CD4-positive, alpha-beta T cell treated with Interleukin-6 at 100 ng/mL for 8 hours (primary cell): ENCODE data around the gene CCNF.

Experiments used
- DNase-seq: peaks from one replicate; pipeline ENCODE4 v3.0.0-alpha.2; 2020; ENCODE audit warnings: mixed read lengths, low spot score

Gene CCNF

GRCh38 chr16:2457267-2457666 is 28.0 kb downstream of the CCNF start:
- no peak for DNase-seq

GRCh38 chr16:2457946-2458345 is 28.7 kb downstream of the CCNF start:
- no peak for DNase-seq

GRCh38 chr16:2458887-2459646 is 29.8 kb downstream of the CCNF start:
- no peak for DNase-seq

- DNase-seq = peak; percentile 97
Observed at GRCh38 chr16:2459647-2460390, 30.6 kb downstream of the CCNF start, which contains the start of gene TEDC2. Gene TEDC2 (plus strand): TSS chr16:2460109. CDS start chr16:2460145, 36 bp downstream.

GRCh38 chr16:2460391-2460713 is 31.1 kb downstream of the CCNF start:
- no peak for DNase-seq

GRCh38 chr16:2460916-2461315 is 31.7 kb downstream of the CCNF start:
- DNase-seq = no peak

GRCh38 chr16:2462031-2462866 is 33.0 kb downstream of the CCNF start:
- no peak for DNase-seq

- DNase-seq = no peak
Observed at GRCh38 chr16:2464333-2464732, 35.1 kb downstream of the CCNF start.

- DNase-seq = no peak
Observed at GRCh38 chr16:2465653-2466415, 36.6 kb downstream of the CCNF start.

GRCh38 chr16:2466667-2467527 is 37.6 kb downstream of the CCNF start:
- no peak for DNase-seq

- DNase-seq = no peak
Observed at GRCh38 chr16:2467528-2468232, 38.4 kb downstream of the CCNF start.

- no peak for DNase-seq
Observed at GRCh38 chr16:2468233-2468724, 39.0 kb downstream of the CCNF start.

GRCh38 chr16:2468725-2469398 is 39.6 kb downstream of the CCNF start:
- no peak for DNase-seq

- no peak for DNase-seq
Observed at GRCh38 chr16:2469399-2470233, 40.4 kb downstream of the CCNF start.

- DNase-seq = no peak
Observed at GRCh38 chr16:2470234-2470601, 41.0 kb downstream of the CCNF start.

GRCh38 chr16:2470603-2471015 is 41.4 kb downstream of the CCNF start:
- no peak for DNase-seq

- DNase-seq = no peak
Observed at GRCh38 chr16:2471016-2471652, 41.9 kb downstream of the CCNF start, which contains the start of gene NTN3. Gene NTN3 (plus strand): TSS chr16:2471297. CDS start chr16:2471702, 405 bp downstream.
